Upper lobe of left lung (tissue), 6 donors: ENCODE results near the gene ATMIN. TPM values are rescaled to one million over a fixed set of nuclear protein-coding genes. Genes with fewer than 3 reads are reported as not detected.

Experiments used
- ATAC-seq, 2 donors: fragments of 200-7000 bp; cut with Tn5 transposase; one replicate each; pipeline ENCODE4 v1.9.1; 2022; ENCODE audit warnings: mild to moderate bottlenecking in 2 of 2, moderate library complexity in 2 of 2; ENCODE audit not compliant: low FRiP score in 2 of 2
- DNase-seq, 2 donors: peaks; one replicate each; pipeline ENCODE4 v3.0.0-alpha.2; 2019 to 2020
- H3K27ac ChIP-seq, 4 donors: fragments of 200-600 bp; sonication (generic); one replicate each; pipeline ENCODE4 v1.5.1; 2016 to 2019
- H3K27me3 ChIP-seq, 4 donors: fragments of 200-600 bp; sonication (generic); one replicate each; pipeline ENCODE4 v1.5.1; 2017 to 2019
- H3K36me3 ChIP-seq, 4 donors: fragments of 200-600 bp; sonication (generic); one replicate each; pipeline ENCODE4 v1.5.1; 2016 to 2019
- H3K4me1 ChIP-seq, 4 donors: fragments of 200-600 bp; sonication (generic); one replicate each; pipeline ENCODE4 v1.5.1; 2018 to 2019
- H3K4me3 ChIP-seq, 4 donors: fragments of 200-600 bp; sonication (generic); one replicate each; pipeline ENCODE4 v1.5.1; 2017 to 2019; ENCODE audit warnings: mild to moderate bottlenecking in 2 of 4, moderate library complexity in 1 of 4
- H3K9me3 ChIP-seq, 4 donors: fragments of 200-600 bp; sonication (generic); one replicate each; pipeline ENCODE4 v1.5.1; 2018 to 2019
- CTCF ChIP-seq, 6 experiments: fragments of 450-650 bp in 4 of 6; fragments of 200-600 bp in 2 of 6; sonication (generic) in 2 of 6; IDR thresholded peaks; one replicate each; pipeline ENCODE4 v1.5.1; 2016 to 2019; ENCODE audit warnings: antibody characterized with exemption in 6 of 6
- EP300 ChIP-seq, 4 donors: sonication (generic); formaldehyde crosslinking; IDR thresholded peaks; one replicate each; pipeline ENCODE4 v1.5.1; 2017; ENCODE audit warnings: antibody characterized with exemption in 4 of 4, control low read depth in 2 of 4
- POLR2A ChIP-seq, 4 donors: fragments of 450-650 bp; IDR thresholded peaks; one replicate each; pipeline ENCODE4 v1.5.1; 2016 to 2017; ENCODE audit warnings: antibody characterized with exemption in 4 of 4, mild to moderate bottlenecking in 2 of 4
- POLR2AphosphoS5 ChIP-seq, 2 donors: sonication (generic); formaldehyde crosslinking; IDR thresholded peaks; one replicate each; pipeline ENCODE4 v1.5.1; 2017; ENCODE audit warnings: antibody characterized with exemption in 2 of 2
- WGBS, 2 donors: methylation state at CpG; one replicate each; pipeline ENCODE4 v1.1.5; 2017 to 2018; 5-methylcytosine and 5-hydroxymethylcytosine counted together
- total RNA-seq, 6 donors: library from RNA; depleted of rRNA in 4 of 6; stranded (reverse); fragments of >200 nt in 4 of 6; gene quantifications; one replicate each; pipeline versions ENCODE4 v1.1.0 to v1.2.1, GENCODE V29; 2016 to 2021
- donor health status: DM: no; HTN: no; CAD: no; lungs with moderate emphysema.
- donor health status: DM: no; HTN: yes; CAD: no; lungs with severe emphysema.

Gene ATMIN
- total RNA-seq, 6 donors from 2014 or later = 8.9 to 30.7 (median 23.4) TPM

GRCh38 chr16:81036751-81037350, 1.2 kb downstream of the ATMIN start:
- Histone ChIP-seq H3K9me3 (no peaks in the 10 kb centered on the region), H3K27me3 (no peaks in the 10 kb centered on the region), H3K36me3 (peaks cover 0 to 9% (median 6%) of the 10 kb centered on the region in 4 donors), H3K27ac (peak overlapping the region in 3 of 4 donors; percentile 63 to 84 (median 80)), H3K4me1 (peaks cover 17 to 27% (median 21%) of the 10 kb centered on the region in 4 donors), H3K4me3 (peak overlapping the region; percentile 65 to 91 (median 80))
- 22 to 27% methylated on average over 10 of the region's 10 CpGs for WGBS, 2 donors
- ATAC-seq (no peak), DNase-seq (no peak)
- TF ChIP-seq CTCF (IDR thresholded peaks at IDR 0.05) (no peak), POLR2A (IDR thresholded peaks at IDR 0.05) (no peak), EP300 (IDR thresholded peaks at IDR 0.05) (no peak), POLR2AphosphoS5 (IDR thresholded peaks at IDR 0.05) (no peak)

- 91 to 94% methylated on average over 2 of the region's 2 CpGs for WGBS, 2 donors
- Histone ChIP-seq H3K4me1 (peaks cover 16 to 26% (median 21%) of the 10 kb centered on the region in 4 donors), H3K27me3 (no peaks in the 10 kb centered on the region), H3K4me3 (no peak overlapping the region), H3K9me3 (no peaks in the 10 kb centered on the region), H3K27ac (no peak overlapping the region), H3K36me3 (peaks cover 8 to 42% (median 31%) of the 10 kb centered on the region in 4 donors)
- TF ChIP-seq POLR2AphosphoS5 (IDR thresholded peaks at IDR 0.05) (no peak), CTCF (IDR thresholded peaks at IDR 0.05) (no peak), POLR2A (IDR thresholded peaks at IDR 0.05) (no peak), EP300 (IDR thresholded peaks at IDR 0.05) (no peak)
- no peak for ATAC-seq
- DNase-seq = no peak
Measured at GRCh38 chr16:81040131-81040530, 4.5 kb downstream of the ATMIN start.

- WGBS, 2 donors = 88 to 90% methylated on average over 5 of the region's 5 CpGs
- no peak overlapping the region for H3K4me3 ChIP-seq
- ATAC-seq = no peak
- no peaks in the 10 kb centered on the region for H3K9me3 ChIP-seq
- peaks cover 14 to 49% (median 33%) of the 10 kb centered on the region in 4 donors for H3K36me3 ChIP-seq
- no peaks in the 10 kb centered on the region for H3K27me3 ChIP-seq
- H3K27ac ChIP-seq = no peak overlapping the region
- no peak for DNase-seq
- TF ChIP-seq POLR2AphosphoS5 (IDR thresholded peaks at IDR 0.05) = no peak
- no peak for TF ChIP-seq CTCF (IDR thresholded peaks at IDR 0.05)
- H3K4me1 ChIP-seq = peaks cover 12 to 22% (median 19%) of the 10 kb centered on the region in 4 donors
Measured at GRCh38 chr16:81040842-81041241, 5.2 kb downstream of the ATMIN start.

GRCh38 chr16:81041696-81042095, 6.1 kb downstream of the ATMIN start:
- Histone ChIP-seq H3K36me3 (peaks cover 14 to 49% (median 33%) of the 10 kb centered on the region in 4 donors), H3K27ac (no peak overlapping the region), H3K9me3 (no peaks in the 10 kb centered on the region), H3K4me3 (no peak overlapping the region), H3K27me3 (no peaks in the 10 kb centered on the region), H3K4me1 (peaks cover 9 to 18% (median 17%) of the 10 kb centered on the region in 4 donors)
- TF ChIP-seq EP300 (IDR thresholded peaks at IDR 0.05) (no peak), POLR2A (IDR thresholded peaks at IDR 0.05) (no peak), CTCF (IDR thresholded peaks at IDR 0.05) (no peak), POLR2AphosphoS5 (IDR thresholded peaks at IDR 0.05) (no peak)
- DNase-seq (no peak), ATAC-seq (no peak)
- WGBS, 2 donors = 78 to 89% methylated on average over 4 of the region's 4 CpGs

GRCh38 chr16:81042821-81043220, 7.2 kb downstream of the ATMIN start:
- peaks cover 0 to 7% (median 7%) of the 10 kb centered on the region in 4 donors for H3K4me1 ChIP-seq
- TF ChIP-seq POLR2AphosphoS5 (IDR thresholded peaks at IDR 0.05) (no peak), EP300 (IDR thresholded peaks at IDR 0.05) (no peak), POLR2A (IDR thresholded peaks at IDR 0.05) (no peak), CTCF (IDR thresholded peaks at IDR 0.05) (no peak)
- no peak overlapping the region for H3K4me3 ChIP-seq
- WGBS, 2 donors = 88 to 96% methylated on average over 2 of the region's 2 CpGs
- DNase-seq = no peak
- no peak overlapping the region for H3K27ac ChIP-seq
- no peak for ATAC-seq
- peaks cover 14 to 49% (median 33%) of the 10 kb centered on the region in 4 donors for H3K36me3 ChIP-seq
- H3K9me3 ChIP-seq = no peaks in the 10 kb centered on the region
- no peaks in the 10 kb centered on the region for H3K27me3 ChIP-seq
